NCI-H2196 treated with DMSO at 0.1 percent for 48 hours (cell line): ENCODE results near the gene EPX.

Experiments used
- DNase-seq: peaks from one replicate; lab custom pipeline; 2025; ENCODE audit not compliant: unreplicated experiment; lab: John Stamatoyannopoulos, UW

Gene EPX

GRCh38 chr17:58249270-58250133, 57.0 kb downstream of the EPX start:
- DNase-seq, result peak; percentile 69

DNA sequence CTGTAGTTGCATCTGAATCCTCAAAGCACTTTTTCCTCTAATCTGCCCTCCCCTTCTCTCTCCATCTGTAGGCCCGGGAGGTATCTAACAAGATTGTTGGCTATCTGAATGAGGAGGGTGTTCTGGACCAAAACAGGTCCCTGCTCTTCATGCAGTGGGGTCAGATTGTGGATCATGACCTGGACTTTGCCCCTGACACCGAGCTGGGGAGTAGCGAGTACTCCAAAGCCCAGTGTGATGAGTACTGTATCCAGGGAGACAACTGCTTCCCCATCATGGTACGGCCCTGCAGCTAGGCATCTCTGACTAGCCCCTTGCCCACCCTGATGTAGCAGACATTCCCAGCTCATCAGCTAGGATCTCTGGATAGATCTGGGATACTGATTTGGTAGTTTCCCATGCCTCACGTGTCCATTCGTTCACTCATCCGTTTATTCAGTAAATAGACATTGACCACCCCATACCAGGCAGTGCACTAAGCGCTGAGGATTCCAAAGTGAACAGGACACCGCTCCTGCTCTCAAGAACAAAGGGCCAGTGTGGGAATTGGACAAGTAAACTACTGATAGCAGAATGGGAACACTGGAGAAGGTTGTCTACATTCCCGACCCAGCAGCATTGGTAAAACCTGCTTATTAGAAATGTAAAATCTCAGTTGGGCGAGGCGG, 58.0 kb downstream of the EPX start:
- no peak for DNase-seq

GRCh38 chr17:58252141-58252540, 59.6 kb downstream of the EPX start:
- no peak for DNase-seq

- no peak for DNase-seq
These were observed 60.6 kb downstream of the EPX start for GRCh38 chr17:58253082-58253481.
